Measurements from ENCODE around the gene PDLIM4.

The PDLIM4 gene

GRCh38 chr5:132315529-132316067 is 58.1 kb downstream of the PDLIM4 start:
- H3K27ac ChIP-seq (ENCODE audit: low read depth, low read length): no peak overlapping the region
- no peaks in the 10 kb centered on the region; the same call in 1 of the 2 replicates for H3K4me1 ChIP-seq (ENCODE audit: control insufficient read depth, insufficient read depth, low read length)
- no peak overlapping the region for H3K9ac ChIP-seq (ENCODE audit: low read length)
- H3K27me3 ChIP-seq (ENCODE audit: control insufficient read depth, insufficient read depth, low read length): no peaks in the 10 kb centered on the region
- no peak overlapping the region for H3K4me3 ChIP-seq (ENCODE audit: low read depth, low read length)
- H3K36me3 ChIP-seq (ENCODE audit: control insufficient read depth, insufficient read depth, low read length): no peaks in the 10 kb centered on the region
- H3K9me3 ChIP-seq (ENCODE audit: control insufficient read depth, insufficient read depth, low read depth, low read length): no peaks in the 10 kb centered on the region

GRCh38 chr5:132319975-132320374 is 62.5 kb downstream of the PDLIM4 start:
- H3K4me1 ChIP-seq (ENCODE audit: control insufficient read depth, insufficient read depth, low read length): peaks cover 15% of the 10 kb centered on the region
- no peaks in the 10 kb centered on the region for H3K27me3 ChIP-seq (ENCODE audit: control insufficient read depth, insufficient read depth, low read length)
- H3K9ac ChIP-seq (ENCODE audit: low read length): no peak overlapping the region
- no peak overlapping the region for H3K4me3 ChIP-seq (ENCODE audit: low read depth, low read length)
- no peaks in the 10 kb centered on the region for H3K9me3 ChIP-seq (ENCODE audit: control insufficient read depth, insufficient read depth, low read depth, low read length)
- no peaks in the 10 kb centered on the region for H3K36me3 ChIP-seq (ENCODE audit: control insufficient read depth, insufficient read depth, low read length)
- H3K27ac ChIP-seq (ENCODE audit: low read depth, low read length): no peak overlapping the region

- H3K36me3 ChIP-seq (ENCODE audit: control insufficient read depth, insufficient read depth, low read length): no peaks in the 10 kb centered on the region
- H3K9me3 ChIP-seq (ENCODE audit: control insufficient read depth, insufficient read depth, low read depth, low read length): no peaks in the 10 kb centered on the region
- no peak overlapping the region for H3K4me3 ChIP-seq (ENCODE audit: low read depth, low read length)
- no peaks in the 10 kb centered on the region for H3K27me3 ChIP-seq (ENCODE audit: control insufficient read depth, insufficient read depth, low read length)
- H3K9ac ChIP-seq (ENCODE audit: low read length): no peak overlapping the region
- no peak overlapping the region for H3K27ac ChIP-seq (ENCODE audit: low read depth, low read length)
- H3K4me1 ChIP-seq (ENCODE audit: control insufficient read depth, insufficient read depth, low read length): peaks cover 15% of the 10 kb centered on the region
Observed at GRCh38 chr5:132321109-132321721, 63.7 kb downstream of the PDLIM4 start.

GRCh38 chr5:132322266-132322665 is 64.8 kb downstream of the PDLIM4 start:
- Histone ChIP-seq H3K9ac (ENCODE audit: low read length) (peak overlapping the region; percentile 41), H3K27ac (ENCODE audit: low read depth, low read length) (no peak overlapping the region), H3K4me1 (ENCODE audit: control insufficient read depth, insufficient read depth, low read length) (peaks cover 15% of the 10 kb centered on the region), H3K9me3 (ENCODE audit: control insufficient read depth, insufficient read depth, low read depth, low read length) (no peaks in the 10 kb centered on the region), H3K36me3 (ENCODE audit: control insufficient read depth, insufficient read depth, low read length) (no peaks in the 10 kb centered on the region), H3K4me3 (ENCODE audit: low read depth, low read length) (peak overlapping the region; percentile 39), H3K27me3 (ENCODE audit: control insufficient read depth, insufficient read depth, low read length) (no peaks in the 10 kb centered on the region)
